ENCODE measurements around the gene TBC1D8B. TPM values are rescaled to one million over a fixed set of nuclear protein-coding genes. Genes with fewer than 3 reads are reported as not detected.

TBC1D8B gene
- total and polyA plus RNA-seq, 9 of the 15 experiments (the other 6 are each of a cell fraction or from before 2014, with no cell fraction given) = 0.04 to 0.36 (median 0.10) TPM; not detected in 1

DNA sequence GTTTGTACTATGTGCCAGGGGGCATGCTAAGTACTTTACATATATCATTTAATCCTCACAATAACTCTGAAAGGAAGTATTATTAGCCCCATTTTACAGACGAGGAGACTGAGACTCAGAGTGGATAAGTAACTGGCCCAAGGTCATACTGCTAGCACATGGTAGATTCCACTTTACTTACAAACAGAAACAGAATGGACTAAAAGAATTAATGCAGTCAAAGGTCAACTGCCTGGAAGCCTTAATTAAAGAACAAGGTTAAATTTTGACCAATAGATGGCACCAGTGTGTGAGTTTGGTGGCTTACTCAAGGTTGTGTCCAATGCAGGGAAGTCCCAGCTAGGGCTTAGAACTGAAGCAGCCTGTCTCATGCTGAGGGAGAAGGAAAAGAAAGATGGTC is 96.0 kb downstream of the TBC1D8B start (continued):
- TF ChIP-seq, protein P1, sequence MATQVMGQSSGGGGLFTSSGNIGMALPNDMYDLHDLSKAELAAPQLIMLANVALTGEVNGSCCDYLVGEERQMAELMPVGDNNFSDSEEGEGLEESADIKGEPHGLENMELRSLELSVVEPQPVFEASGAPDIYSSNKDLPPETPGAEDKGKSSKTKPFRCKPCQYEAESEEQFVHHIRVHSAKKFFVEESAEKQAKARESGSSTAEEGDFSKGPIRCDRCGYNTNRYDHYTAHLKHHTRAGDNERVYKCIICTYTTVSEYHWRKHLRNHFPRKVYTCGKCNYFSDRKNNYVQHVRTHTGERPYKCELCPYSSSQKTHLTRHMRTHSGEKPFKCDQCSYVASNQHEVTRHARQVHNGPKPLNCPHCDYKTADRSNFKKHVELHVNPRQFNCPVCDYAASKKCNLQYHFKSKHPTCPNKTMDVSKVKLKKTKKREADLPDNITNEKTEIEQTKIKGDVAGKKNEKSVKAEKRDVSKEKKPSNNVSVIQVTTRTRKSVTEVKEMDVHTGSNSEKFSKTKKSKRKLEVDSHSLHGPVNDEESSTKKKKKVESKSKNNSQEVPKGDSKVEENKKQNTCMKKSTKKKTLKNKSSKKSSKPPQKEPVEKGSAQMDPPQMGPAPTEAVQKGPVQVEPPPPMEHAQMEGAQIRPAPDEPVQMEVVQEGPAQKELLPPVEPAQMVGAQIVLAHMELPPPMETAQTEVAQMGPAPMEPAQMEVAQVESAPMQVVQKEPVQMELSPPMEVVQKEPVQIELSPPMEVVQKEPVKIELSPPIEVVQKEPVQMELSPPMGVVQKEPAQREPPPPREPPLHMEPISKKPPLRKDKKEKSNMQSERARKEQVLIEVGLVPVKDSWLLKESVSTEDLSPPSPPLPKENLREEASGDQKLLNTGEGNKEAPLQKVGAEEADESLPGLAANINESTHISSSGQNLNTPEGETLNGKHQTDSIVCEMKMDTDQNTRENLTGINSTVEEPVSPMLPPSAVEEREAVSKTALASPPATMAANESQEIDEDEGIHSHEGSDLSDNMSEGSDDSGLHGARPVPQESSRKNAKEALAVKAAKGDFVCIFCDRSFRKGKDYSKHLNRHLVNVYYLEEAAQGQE (IDR thresholded peaks at IDR 0.05; ENCODE audit: borderline replicate concordance) = 0 out of 2 replicates have a peak, but pooled peaks have one; percentile 14
- TF ChIP-seq, protein P1 (CRISPR knock-in tag; IDR thresholded peaks at IDR 0.05; ENCODE audit: low read depth) = no peak
- TF ChIP-seq RAD21 (CRISPR knock-in tag; conservative IDR thresholded peaks at IDR 0.05 in 1 of 2, IDR thresholded peaks at IDR 0.05 in 1 of 2) (peak; percentile 26 to 46; a peak in 3 of 4 replicates), CTCF (IDR thresholded peaks at IDR 0.05 in 2 of 3, conservative IDR thresholded peaks at IDR 0.05 in 1 of 3; ENCODE audit: insufficient read depth in 2 of 3, low read depth in 1 of 3, low read length in 3 of 3) (peak; percentile 35 to 54 (median 36); a peak in 3 of 6 replicates), NR2C2 (CRISPR knock-in tag; IDR thresholded peaks at IDR 0.05) (no peak), NR2C2 (tag; IDR thresholded peaks at IDR 0.05) (peak; percentile 23; the same call in 1 of the 2 replicates)
